NCI-H526 treated with DMSO at 0.1 percent for 48 hours (cell line): ENCODE results near the gene AMN.

Experiments
- DNase-seq: peaks from one replicate; lab custom pipeline; 2025; lab: John Stamatoyannopoulos, UW

The AMN gene

GRCh38 chr14:102943979-102944378 lies 21.5 kb downstream of the AMN start:
- DNase-seq = no peak

- no peak for DNase-seq
These were observed 22.2 kb downstream of the AMN start for GRCh38 chr14:102944448-102945330.

- no peak for DNase-seq
These were observed 23.1 kb downstream of the AMN start for GRCh38 chr14:102945346-102946130.

- no peak for DNase-seq
These were observed 25.0 kb downstream of the AMN start for GRCh38 chr14:102947321-102948103.

- no peak for DNase-seq
These were observed 26.2 kb downstream of the AMN start for GRCh38 chr14:102948698-102949061.

- no peak for DNase-seq
These were observed 26.8 kb downstream of the AMN start for GRCh38 chr14:102949062-102949800.

- DNase-seq = no peak
These were observed 27.5 kb downstream of the AMN start for GRCh38 chr14:102949801-102950451.

- DNase-seq = no peak
These were observed 28.6 kb downstream of the AMN start for GRCh38 chr14:102951034-102951433.

GRCh38 chr14:102951799-102952198 lies 29.3 kb downstream of the AMN start:
- DNase-seq = no peak

GRCh38 chr14:102952276-102952675 lies 29.8 kb downstream of the AMN start:
- DNase-seq = no peak

GRCh38 chr14:102953100-102953499 lies 30.6 kb downstream of the AMN start:
- no peak for DNase-seq

GRCh38 chr14:102954081-102954789 lies 31.8 kb downstream of the AMN start:
- DNase-seq = no peak

GRCh38 chr14:102955636-102956408 lies 33.4 kb downstream of the AMN start:
- DNase-seq = no peak

- DNase-seq = no peak
These were observed 34.8 kb downstream of the AMN start for GRCh38 chr14:102957222-102957621.

GRCh38 chr14:102958461-102958860 lies 36.0 kb downstream of the AMN start:
- DNase-seq = no peak

- DNase-seq = no peak
These were observed 39.7 kb downstream of the AMN start for GRCh38 chr14:102962111-102962627.

- no peak for DNase-seq
These were observed 41.8 kb downstream of the AMN start for GRCh38 chr14:102964152-102964730.

GRCh38 chr14:102965282-102965681 lies 42.8 kb downstream of the AMN start:
- DNase-seq = no peak
